ENCODE measurements around the gene POC1A. TPM values are rescaled to one million over a fixed set of nuclear protein-coding genes. Genes with fewer than 3 reads are reported as not detected.
"Not testable (repeated sequence)": the region's sequence is repeated elsewhere in the genome, so short reads cannot be mapped to it uniquely, and the experiment has no call there.

Gene POC1A
- polyA plus RNA-seq, 1 donor from 2014 or later, result 1.3 TPM

- TF ChIP-seq RAD21 (conservative IDR thresholded peaks at IDR 0.05), result no peak
- TF ChIP-seq EZH2 (IDR thresholded peaks at IDR 0.05; ENCODE audit: borderline replicate concordance, insufficient read depth, low read length, poor library complexity, severe bottlenecking), result no peak
- TF ChIP-seq MXI1 (conservative IDR thresholded peaks at IDR 0.05; ENCODE audit: poor library complexity, severe bottlenecking), result no peak
These were observed 27.3 kb upstream of the POC1A start (continued) for GRCh38 chr3:52181543-52181942.

- H4K20me1 ChIP-seq (ENCODE audit: insufficient read depth), result no peaks in the 10 kb centered on the region
- H2AFZ ChIP-seq (ENCODE audit: low read depth, low read length), result no peak overlapping the region
- H3K9me3 ChIP-seq (ENCODE audit: low read length), result no peaks in the 10 kb centered on the region
- H3K9ac ChIP-seq (ENCODE audit: low read length), result no peak overlapping the region
- H3F3A ChIP-seq (ENCODE audit: insufficient read depth, low read length, poor library complexity, severe bottlenecking), result no peaks in the 10 kb centered on the region
- H3K79me2 ChIP-seq (replicated peaks; ENCODE audit: insufficient read depth, low read length), result no peaks in the 10 kb centered on the region
- TF ChIP-seq, protein P1, sequence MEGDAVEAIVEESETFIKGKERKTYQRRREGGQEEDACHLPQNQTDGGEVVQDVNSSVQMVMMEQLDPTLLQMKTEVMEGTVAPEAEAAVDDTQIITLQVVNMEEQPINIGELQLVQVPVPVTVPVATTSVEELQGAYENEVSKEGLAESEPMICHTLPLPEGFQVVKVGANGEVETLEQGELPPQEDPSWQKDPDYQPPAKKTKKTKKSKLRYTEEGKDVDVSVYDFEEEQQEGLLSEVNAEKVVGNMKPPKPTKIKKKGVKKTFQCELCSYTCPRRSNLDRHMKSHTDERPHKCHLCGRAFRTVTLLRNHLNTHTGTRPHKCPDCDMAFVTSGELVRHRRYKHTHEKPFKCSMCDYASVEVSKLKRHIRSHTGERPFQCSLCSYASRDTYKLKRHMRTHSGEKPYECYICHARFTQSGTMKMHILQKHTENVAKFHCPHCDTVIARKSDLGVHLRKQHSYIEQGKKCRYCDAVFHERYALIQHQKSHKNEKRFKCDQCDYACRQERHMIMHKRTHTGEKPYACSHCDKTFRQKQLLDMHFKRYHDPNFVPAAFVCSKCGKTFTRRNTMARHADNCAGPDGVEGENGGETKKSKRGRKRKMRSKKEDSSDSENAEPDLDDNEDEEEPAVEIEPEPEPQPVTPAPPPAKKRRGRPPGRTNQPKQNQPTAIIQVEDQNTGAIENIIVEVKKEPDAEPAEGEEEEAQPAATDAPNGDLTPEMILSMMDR (IDR thresholded peaks at IDR 0.05; ENCODE audit: poor library complexity, severe bottlenecking), result no peak
- TF ChIP-seq REST (IDR thresholded peaks at IDR 0.05; ENCODE audit: borderline replicate concordance), result no peak
- TF ChIP-seq POLR2AphosphoS5 (IDR thresholded peaks at IDR 0.05), result no peak
- TF ChIP-seq SMC3 (conservative IDR thresholded peaks at IDR 0.05; ENCODE audit: poor library complexity), result no peak
- TF ChIP-seq TAF1 (IDR thresholded peaks at IDR 0.05; ENCODE audit: low read depth), result no peak
- no peak for TF ChIP-seq MXI1 (conservative IDR thresholded peaks at IDR 0.05; ENCODE audit: poor library complexity, severe bottlenecking)
- no peak for TF ChIP-seq EP300 (conservative IDR thresholded peaks at IDR 0.05; ENCODE audit: poor library complexity, severe bottlenecking)
- TF ChIP-seq EZH2 (IDR thresholded peaks at IDR 0.05; ENCODE audit: borderline replicate concordance, insufficient read depth, low read length, poor library complexity, severe bottlenecking), result no peak
- no peak for TF ChIP-seq RAD21 (conservative IDR thresholded peaks at IDR 0.05)
- no peaks in the 10 kb centered on the region for H3K9me2 ChIP-seq (ENCODE audit: insufficient read depth, low read length)
- no peak overlapping the region for H3K4me3 ChIP-seq (ENCODE audit: low read length)
- H3K27ac ChIP-seq (ENCODE audit: low read length), result no peak overlapping the region
- H3K36me3 ChIP-seq (ENCODE audit: insufficient read depth, low read length), result no peaks in the 10 kb centered on the region
- no peaks in the 10 kb centered on the region for H3K27me3 ChIP-seq (ENCODE audit: insufficient read depth, low read depth, low read length)
- no peak overlapping the region for H3K4me2 ChIP-seq (ENCODE audit: low read length)
These were observed 24.3 kb upstream of the POC1A start for GRCh38 chr3:52178537-52178936.

GRCh38 chr3:52178126-52178525 lies 23.9 kb upstream of the POC1A start:
- not testable (repeated sequence) for H3K36me3 ChIP-seq (ENCODE audit: insufficient read depth, low read length); H3F3A ChIP-seq (ENCODE audit: insufficient read depth, low read length, poor library complexity, severe bottlenecking)

More at GRCh38 chr3:52178126-52178525, 23.9 kb upstream of the POC1A start:
- H3K79me2 ChIP-seq (replicated peaks; ENCODE audit: insufficient read depth, low read length); H3K9me3 ChIP-seq (ENCODE audit: low read length); H2AFZ ChIP-seq (ENCODE audit: low read depth, low read length); H3K27ac ChIP-seq (ENCODE audit: low read length); H4K20me1 ChIP-seq (ENCODE audit: insufficient read depth); H3K9ac ChIP-seq (ENCODE audit: low read length); H3K4me3 ChIP-seq (ENCODE audit: low read length); H3K27me3 ChIP-seq (ENCODE audit: insufficient read depth, low read depth, low read length); H3K9me2 ChIP-seq (ENCODE audit: insufficient read depth, low read length); H3K4me2 ChIP-seq (ENCODE audit: low read length): not testable (repeated sequence)

Measured in neural cell (in vitro differentiated cells).